G401.6 (cell line): Measurements from ENCODE around the gene SAMD4B.
"Not testable (repeated sequence)": the region's sequence is repeated elsewhere in the genome, so short reads cannot be mapped to it uniquely, and the experiment has no call there.

ENCODE experiments used
- FAIRE-seq: peaks from 2 replicates; lab custom pipeline; 2012; peaks lifted over from hg19 to GRCh38; lab: Jason Lieb, UNC

SAMD4B gene

GRCh38 chr19:39314016-39314728, 28.0 kb upstream of the SAMD4B start:
- no peak for FAIRE-seq

GRCh38 chr19:39315933-39316332, 26.3 kb upstream of the SAMD4B start:
- no peak for FAIRE-seq

- FAIRE-seq, result no peak
These were observed 25.4 kb upstream of the SAMD4B start for GRCh38 chr19:39316627-39317321.

GRCh38 chr19:39317476-39317875, 24.7 kb upstream of the SAMD4B start:
- FAIRE-seq, result no peak

GRCh38 chr19:39318071-39318470, 24.1 kb upstream of the SAMD4B start:
- no peak for FAIRE-seq

GRCh38 chr19:39318690-39319089, 23.5 kb upstream of the SAMD4B start:
- FAIRE-seq, result no peak

- no peak for FAIRE-seq
These were observed 22.9 kb upstream of the SAMD4B start for GRCh38 chr19:39319098-39319891.

GRCh38 chr19:39319892-39320248, 22.4 kb upstream of the SAMD4B start:
- no peak for FAIRE-seq

GRCh38 chr19:39321117-39321831, 20.9 kb upstream of the SAMD4B start:
- no peak for FAIRE-seq

GRCh38 chr19:39321832-39322176, 20.4 kb upstream of the SAMD4B start:
- no peak for FAIRE-seq

- no peak for FAIRE-seq
These were observed 17.9 kb upstream of the SAMD4B start for GRCh38 chr19:39324242-39324842.

GRCh38 chr19:39325778-39326665, 16.2 kb upstream of the SAMD4B start:
- no peak for FAIRE-seq

- FAIRE-seq, result no peak
These were observed 14.7 kb upstream of the SAMD4B start for GRCh38 chr19:39327363-39328045.

- FAIRE-seq, result peak; percentile 77
These were observed 14.0 kb upstream of the SAMD4B start for GRCh38 chr19:39328046-39328705.

- no peak for FAIRE-seq
These were observed 12.3 kb upstream of the SAMD4B start for GRCh38 chr19:39329948-39330347.

- no peak for FAIRE-seq
These were observed 9.9 kb upstream of the SAMD4B start for GRCh38 chr19:39332293-39332692.

GRCh38 chr19:39332738-39333137, 9.5 kb upstream of the SAMD4B start:
- not testable (repeated sequence) for FAIRE-seq

GRCh38 chr19:39333507-39333906, 8.7 kb upstream of the SAMD4B start:
- FAIRE-seq, result no peak

- no peak for FAIRE-seq
These were observed 7.7 kb upstream of the SAMD4B start for GRCh38 chr19:39334444-39334976.

- FAIRE-seq, result no peak
These were observed 7.1 kb upstream of the SAMD4B start for GRCh38 chr19:39335168-39335548.
